H1 (cell line): ENCODE results near the gene NUAK1. TPM values are rescaled to one million over a fixed set of nuclear protein-coding genes. Genes with fewer than 3 reads are reported as not detected.

Experiments
- CTCF ChIA-PET: fragments of 300-600 bp; sonication (Branson Sonifier 250); formaldehyde crosslinking; loops from one replicate; lab custom pipeline; 2021; ENCODE audit not compliant: partially characterized antibody; lab: Charles Lee
- POLR2A ChIA-PET: fragments of 300-600 bp; sonication (Branson Sonifier 250); formaldehyde crosslinking; loops from one replicate; lab custom pipeline; 2021; ENCODE audit warnings: inconsistent platforms; ENCODE audit not compliant: partially characterized antibody; lab: Charles Lee
- DNase-seq, 2 experiments: peaks; one replicate each; pipeline versions ENCODE4 v3.0.0 to v3.0.0-alpha.2; 2010 to 2022; ENCODE audit warnings: low spot score in 2 of 2, low read depth in 1 of 2, mixed read lengths in 1 of 2
- FAIRE-seq: peaks from 2 replicates; lab custom pipeline; 2011; peaks lifted over from hg19 to GRCh38; lab: Jason Lieb, UNC
- H2AFZ ChIP-seq: 2 replicates; pipeline ENCODE4 v1.8.1; 2012; ENCODE audit warnings: low read length, inconsistent platforms
- H2AK5ac ChIP-seq: 2 replicates; pipeline ENCODE4 v1.6.1; 2013; ENCODE audit warnings: low read depth, low read length
- H2BK120ac ChIP-seq: replicated peaks from 2 replicates; pipeline ENCODE3; 2013; ENCODE audit warnings: low read depth, low read length, inconsistent platforms
- H2BK12ac ChIP-seq: 2 replicates; pipeline ENCODE4 v1.6.1; 2013; ENCODE audit warnings: low read depth, low read length
- H2BK15ac ChIP-seq: 2 replicates; pipeline ENCODE4 v1.6.1; 2013; ENCODE audit warnings: low read length
- H2BK20ac ChIP-seq: 2 replicates; pipeline ENCODE4 v1.6.1; 2013; ENCODE audit warnings: low read length
- H2BK5ac ChIP-seq: 2 replicates; pipeline ENCODE4 v1.6.1; 2013; ENCODE audit warnings: low read depth, low read length
- H3K14ac ChIP-seq: 2 replicates; pipeline ENCODE4 v1.6.1; 2013; ENCODE audit warnings: inconsistent platforms; ENCODE audit not compliant: insufficient read length
- H3K18ac ChIP-seq: 2 replicates; pipeline ENCODE4 v1.6.1; 2013; ENCODE audit warnings: low read length; ENCODE audit errors: extremely low read depth
- H3K23ac ChIP-seq: 2 replicates; pipeline ENCODE4 v1.6.1; 2013; ENCODE audit warnings: inconsistent platforms; ENCODE audit not compliant: insufficient read length
- H3K23me2 ChIP-seq: 2 replicates; pipeline ENCODE4 v1.6.1; 2013; ENCODE audit warnings: low read depth, low read length
- H3K27ac ChIP-seq: 2 replicates; pipeline ENCODE4 v1.6.1; 2011; ENCODE audit warnings: low read depth, low read length, inconsistent platforms
- H3K27me3 ChIP-seq, 4 experiments: replicated peaks in 1 of 4; 1 replicate in 1 of 4; 2 replicates in 3 of 4; pipeline versions ENCODE4 v1.6.1 to v1.8.1; 2011 to 2013; ENCODE audit warnings: low read length in 3 of 4, mild to moderate bottlenecking in 3 of 4, inconsistent platforms in 2 of 4, mixed read lengths in 2 of 4, moderate library complexity in 1 of 4; ENCODE audit not compliant: control insufficient read depth in 3 of 4, insufficient read depth in 3 of 4; ENCODE audit errors: extremely low read depth in 1 of 4
- H3K36me3 ChIP-seq, 4 experiments: 2 replicates each; pipeline versions ENCODE4 v1.6.1 to v1.8.1; 2011 to 2013; ENCODE audit warnings: mild to moderate bottlenecking in 4 of 4, low read length in 3 of 4, moderate library complexity in 2 of 4, control low read depth in 1 of 4, inconsistent platforms in 1 of 4; ENCODE audit not compliant: insufficient read depth in 4 of 4, control insufficient read depth in 2 of 4
- H3K4ac ChIP-seq: replicated peaks from 2 replicates; pipeline ENCODE3; 2013; ENCODE audit warnings: low read length, low read depth, mixed read lengths, inconsistent platforms; ENCODE audit not compliant: insufficient read length
- H3K4me1 ChIP-seq, 4 experiments: replicated peaks in 1 of 4; 1 replicate in 1 of 4; 2 replicates in 3 of 4; pipeline versions ENCODE4 v1.6.1 to v1.8.1; 2011 to 2013; ENCODE audit warnings: low read length in 3 of 4, inconsistent platforms in 2 of 4, mixed read lengths in 1 of 4; ENCODE audit not compliant: insufficient read depth in 4 of 4, control insufficient read depth in 3 of 4
- H3K4me2 ChIP-seq, 2 experiments: 2 replicates each; pipeline versions ENCODE4 v1.6.1 to v1.8.1; 2011 to 2013; ENCODE audit warnings: low read depth in 2 of 2, low read length in 2 of 2, control low read depth in 1 of 2, inconsistent platforms in 1 of 2, mild to moderate bottlenecking in 1 of 2; ENCODE audit not compliant: insufficient read depth in 1 of 2
- H3K4me3 ChIP-seq, 4 experiments: fragments of 200-600, 300-600 bp in 1 of 4; sonication (generic), shearing (Covaris generic), sonication (Bioruptor Twin) in 1 of 4; 2 replicates each; pipeline versions ENCODE4 v1.5.1 to v1.8.1; 2011 to 2016; ENCODE audit warnings: low read length in 4 of 4, low read depth in 3 of 4, control low read depth in 2 of 4, inconsistent platforms in 2 of 4, mild to moderate bottlenecking in 2 of 4, mixed read lengths in 1 of 4, moderate library complexity in 1 of 4; ENCODE audit not compliant: insufficient read depth in 2 of 4; ENCODE audit errors: extremely low read depth in 1 of 4
- H3K56ac ChIP-seq: replicated peaks from 2 replicates; pipeline ENCODE3; 2013; ENCODE audit warnings: low read depth, mild to moderate bottlenecking, mixed read lengths, low read length, inconsistent platforms; ENCODE audit not compliant: insufficient read length
- H3K79me1 ChIP-seq: 2 replicates; pipeline ENCODE4 v1.6.1; 2013; ENCODE audit warnings: low read depth, low read length, control low read depth
- H3K79me2 ChIP-seq, 2 experiments: 2 replicates each; pipeline versions ENCODE4 v1.6.1 to v1.8.1; 2012 to 2013; ENCODE audit warnings: low read length in 2 of 2, mild to moderate bottlenecking in 2 of 2, inconsistent platforms in 1 of 2; ENCODE audit not compliant: insufficient read depth in 2 of 2, control insufficient read depth in 1 of 2
- H3K9ac ChIP-seq, 4 experiments: replicated peaks in 1 of 4; 1 replicate in 1 of 4; 2 replicates in 3 of 4; pipeline versions ENCODE4 v1.6.1 to v1.8.1; 2011 to 2013; ENCODE audit warnings: low read depth in 3 of 4, low read length in 3 of 4, control low read depth in 2 of 4, mild to moderate bottlenecking in 2 of 4, moderate library complexity in 2 of 4, inconsistent platforms in 1 of 4; ENCODE audit errors: extremely low read depth in 1 of 4
- H3K9me3 ChIP-seq, 2 experiments: 2 replicates each; pipeline versions ENCODE4 v1.6.1 to v1.8.1; 2012 to 2013; ENCODE audit warnings: mild to moderate bottlenecking in 2 of 2, moderate library complexity in 2 of 2, control low read depth in 1 of 2, inconsistent platforms in 1 of 2, low read depth in 1 of 2, low read length in 1 of 2, mixed read lengths in 1 of 2; ENCODE audit not compliant: insufficient read depth in 2 of 2
- H4K20me1 ChIP-seq, 2 experiments: replicated peaks in 1 of 2; 2 replicates each; pipeline versions ENCODE3 to v1.8.1; 2011 to 2013; ENCODE audit warnings: inconsistent platforms in 2 of 2, low read length in 2 of 2, mild to moderate bottlenecking in 1 of 2; ENCODE audit not compliant: insufficient read depth in 2 of 2, control insufficient read depth in 1 of 2
- H4K5ac ChIP-seq: 2 replicates; pipeline ENCODE4 v1.6.1; 2013; ENCODE audit warnings: low read length, low read depth, mixed read lengths, inconsistent platforms; ENCODE audit not compliant: insufficient read length
- H4K8ac ChIP-seq: 2 replicates; pipeline ENCODE4 v1.8.0; 2013; ENCODE audit warnings: mild to moderate bottlenecking, moderate library complexity, low read length, inconsistent platforms; ENCODE audit not compliant: insufficient read depth; ENCODE audit errors: extremely low read depth
- H4K91ac ChIP-seq: replicated peaks from 2 replicates; pipeline ENCODE3; 2013; ENCODE audit warnings: low read length, mixed read lengths, inconsistent platforms; ENCODE audit not compliant: insufficient read length
- CBX8 ChIP-seq: fragments of 300-800, 300-1000 bp; sonication (generic); IDR thresholded peaks from 2 replicates; pipeline ENCODE4 v1.7.1; 2016; ENCODE audit warnings: low read depth, low read length, borderline replicate concordance
- CHD2 ChIP-seq: IDR thresholded peaks from 2 replicates; pipeline ENCODE4 v1.6.1; 2012; ENCODE audit warnings: low read length, improper control_type of control experiment
- CTBP2 ChIP-seq: IDR thresholded peaks from 2 replicates; pipeline ENCODE4 v1.7.0; 2011; ENCODE audit warnings: borderline replicate concordance, mild to moderate bottlenecking, moderate library complexity, mixed read lengths, low read length; ENCODE audit not compliant: insufficient read depth, insufficient read length
- HDAC6 ChIP-seq: IDR thresholded peaks from one replicate; pipeline ENCODE4 v1.7.1; 2012; ENCODE audit warnings: low read depth, mild to moderate bottlenecking, inconsistent platforms, low read length, moderate library complexity
- MAFK ChIP-seq: IDR thresholded peaks from 2 replicates; pipeline ENCODE4 v1.6.1; 2012; ENCODE audit warnings: low read depth, mild to moderate bottlenecking, improper control_type of control experiment, low read length
- POLR2AphosphoS5 ChIP-seq: IDR thresholded peaks from 2 replicates; pipeline ENCODE4 v1.6.1; 2011; ENCODE audit warnings: low read depth, low read length
- RAD21 ChIP-seq, 2 experiments: IDR thresholded peaks in 1 of 2; conservative IDR thresholded peaks in 1 of 2; 2 replicates each; pipeline ENCODE4 v1.6.1; 2011; ENCODE audit warnings: low read depth in 2 of 2, low read length in 2 of 2, improper control_type of control experiment in 1 of 2, inconsistent platforms in 1 of 2, mild to moderate bottlenecking in 1 of 2, moderate library complexity in 1 of 2
- RBBP5 ChIP-seq: IDR thresholded peaks from 2 replicates; pipeline ENCODE4 v1.7.1; 2012; ENCODE audit warnings: low read depth, mild to moderate bottlenecking, inconsistent platforms, low read length, moderate library complexity, borderline replicate concordance
- SAP30 ChIP-seq: fragments of 300-600 bp; sonication (generic); IDR thresholded peaks from 2 replicates; pipeline ENCODE4 v1.7.1; 2012; ENCODE audit warnings: low read length, moderate library complexity, mild to moderate bottlenecking, inconsistent platforms; ENCODE audit not compliant: insufficient read depth, insufficient replicate concordance
- SRF ChIP-seq: IDR thresholded peaks from 2 replicates; pipeline ENCODE4 v1.6.1; 2011; ENCODE audit warnings: mild to moderate bottlenecking, low read depth, low read length, moderate library complexity
- TAF1 ChIP-seq: IDR thresholded peaks from 2 replicates; pipeline ENCODE4 v1.6.1; 2011; ENCODE audit warnings: mild to moderate bottlenecking, low read depth, low read length
- WGBS, 2 experiments: shearing (Covaris generic) in 1 of 2; methylation state at CpG; one replicate each; pipeline versions ENCODE4 v1.1.6 to v1.1.7; 2013 to 2015; ENCODE audit warnings: low lambda C conversion rate in 2 of 2, mixed read lengths in 2 of 2, inconsistent platforms in 1 of 2, low coverage in 1 of 2, missing lambda C conversion rate in 1 of 2; ENCODE audit not compliant: insufficient replicate concordance in 2 of 2, insufficient coverage in 1 of 2, insufficient read length in 1 of 2; ENCODE audit errors: extremely low coverage in 1 of 2, missing lambda C conversion rate in 1 of 2; 5-methylcytosine and 5-hydroxymethylcytosine counted together
- polyA plus RNA-seq, 7 experiments: library from polyadenylated mRNA; depleted of rRNA in 3 of 7; stranded (reverse) in 5 of 7; unstranded in 2 of 7; fragments of >200 nt in 5 of 7; fragments of 200-250 nt in 2 of 7; gene quantifications; 1 replicate in 5 of 7; 2 replicates in 1 of 7; 4 replicates in 1 of 7; pipeline versions ENCODE4 v1.2.1 to v1.2.3, GENCODE V29; 2011 to 2013; ENCODE audit warnings: missing spikeins in 2 of 7, mixed read lengths in 2 of 7
- total RNA-seq: library from RNA; stranded (reverse); fragmentation: NEBNext Ultra II Directional; extraction: Animal tissue kit (Norgen Biotek cat#: 25700); gene quantifications from 2 replicates; pipeline ENCODE4 v1.2.1, GENCODE V29; 2021
- TF ChIP-seq, protein P1 (sequence below), 3 experiments: IDR thresholded peaks; 1 replicate in 2 of 3; 2 replicates in 1 of 3; pipeline versions ENCODE4 v1.5.1 to v1.6.1; 2011; ENCODE audit warnings: low read length in 3 of 3, mild to moderate bottlenecking in 3 of 3, inconsistent platforms in 2 of 3, low read depth in 1 of 3, moderate library complexity in 1 of 3; ENCODE audit not compliant: insufficient read depth in 1 of 3; ENCODE audit errors: control extremely low read depth in 1 of 3

NUAK1 gene
- total and polyA plus RNA-seq, 2 of the 8 experiments (the other 6 are each of a cell fraction or from before 2014, with no cell fraction given), result 6.7 to 18.2 TPM

DNA sequence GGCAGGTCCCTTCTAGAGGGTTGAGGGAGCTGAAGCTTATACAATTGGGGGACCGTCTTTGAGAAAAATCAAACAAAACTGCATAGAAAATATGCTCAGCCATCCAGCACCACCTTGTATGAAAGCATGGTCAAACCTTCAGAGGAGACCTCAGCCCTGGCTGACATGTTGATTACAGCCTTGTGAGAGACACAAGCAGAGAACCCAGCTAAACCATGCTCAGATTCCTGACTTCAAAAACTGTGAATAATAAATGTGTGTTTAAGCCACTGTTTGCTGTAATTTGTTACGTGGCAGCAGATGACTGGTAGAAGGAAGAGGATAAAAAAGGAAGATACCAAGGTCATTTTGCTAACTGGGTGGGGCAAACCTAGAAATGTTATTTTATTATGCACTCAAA is 115.7 kb downstream of the NUAK1 start:
- no peaks in the 10 kb centered on the region for H3K27me3 ChIP-seq
- TF ChIP-seq CTBP2, result no peak
- TF ChIP-seq, protein P1, sequence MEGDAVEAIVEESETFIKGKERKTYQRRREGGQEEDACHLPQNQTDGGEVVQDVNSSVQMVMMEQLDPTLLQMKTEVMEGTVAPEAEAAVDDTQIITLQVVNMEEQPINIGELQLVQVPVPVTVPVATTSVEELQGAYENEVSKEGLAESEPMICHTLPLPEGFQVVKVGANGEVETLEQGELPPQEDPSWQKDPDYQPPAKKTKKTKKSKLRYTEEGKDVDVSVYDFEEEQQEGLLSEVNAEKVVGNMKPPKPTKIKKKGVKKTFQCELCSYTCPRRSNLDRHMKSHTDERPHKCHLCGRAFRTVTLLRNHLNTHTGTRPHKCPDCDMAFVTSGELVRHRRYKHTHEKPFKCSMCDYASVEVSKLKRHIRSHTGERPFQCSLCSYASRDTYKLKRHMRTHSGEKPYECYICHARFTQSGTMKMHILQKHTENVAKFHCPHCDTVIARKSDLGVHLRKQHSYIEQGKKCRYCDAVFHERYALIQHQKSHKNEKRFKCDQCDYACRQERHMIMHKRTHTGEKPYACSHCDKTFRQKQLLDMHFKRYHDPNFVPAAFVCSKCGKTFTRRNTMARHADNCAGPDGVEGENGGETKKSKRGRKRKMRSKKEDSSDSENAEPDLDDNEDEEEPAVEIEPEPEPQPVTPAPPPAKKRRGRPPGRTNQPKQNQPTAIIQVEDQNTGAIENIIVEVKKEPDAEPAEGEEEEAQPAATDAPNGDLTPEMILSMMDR (IDR thresholded peaks at IDR 0.05; ENCODE audit: control extremely low read depth in 1 of 3, insufficient read depth in 1 of 3, low read depth in 1 of 3, low read length in 3 of 3), result no peak
- TF ChIP-seq POLR2AphosphoS5, result no peak
- TF ChIP-seq SRF, result no peak
- TF ChIP-seq CBX8, result no peak
- no peak for TF ChIP-seq TAF1
- TF ChIP-seq RBBP5, result no peak
- TF ChIP-seq CHD2, result no peak
- no peak for TF ChIP-seq SAP30
- TF ChIP-seq HDAC6, result no peak
- TF ChIP-seq RAD21 (IDR thresholded peaks at IDR 0.05 in 1 of 2, conservative IDR thresholded peaks at IDR 0.05 in 1 of 2; ENCODE audit: low read depth in 2 of 2, low read length in 2 of 2), result no peak
- no peak for TF ChIP-seq MAFK

More for the DNA sequence above, 115.7 kb downstream of the NUAK1 start:
- ChIA-PET POLR2A (no interaction called here), CTCF (no interaction called here)
- Histone ChIP-seq H3K56ac (no peak overlapping the region), H2BK15ac (no peak overlapping the region), H2AFZ (no peak overlapping the region), H3K79me2 (no peaks in the 10 kb centered on the region), H2BK12ac (no peak overlapping the region), H2BK120ac (no peak overlapping the region), H3K27ac (no peak overlapping the region), H3K4ac (no peak overlapping the region), H3K14ac (no peak overlapping the region), H4K20me1 (no peaks in the 10 kb centered on the region), H2AK5ac (no peak overlapping the region), H4K5ac (no peak overlapping the region), H4K91ac (no peak overlapping the region), H3K36me3 (peaks cover 0 to 4% (median 0%) of the 10 kb centered on the region in 4 experiments; a peak in 3 of 8 replicates), H3K23me2 (no peaks in the 10 kb centered on the region; the same call in none of the 2 replicates), H3K4me1 (no peaks in the 10 kb centered on the region), H3K9me3 (peaks cover 15 to 19% of the 10 kb centered on the region in 2 experiments), H3K9ac (no peak overlapping the region), H2BK20ac (no peak overlapping the region), H3K23ac (no peak overlapping the region), H3K4me3 (no peak overlapping the region), H3K18ac (no peak overlapping the region), H3K4me2 (no peak overlapping the region), H2BK5ac (no peak overlapping the region), H4K8ac (no peak overlapping the region), H3K79me1 (no peaks in the 10 kb centered on the region)
- DNase-seq (no peak), FAIRE-seq (no peak)
- WGBS, 2 experiments, result 82% methylated on average over 2 of the region's 2 CpGs; no CpG with 5 or more reads in 1 of the 2 experiments
